B cell (primary cell): Measurements from ENCODE around the gene ZNF691.

Experiments used
- CTCF ChIP-seq: fragments of 200-600 bp; IDR thresholded peaks from one replicate; pipeline ENCODE4 v1.8.0; 2022; ENCODE audit warnings: antibody characterized with exemption, mild to moderate bottlenecking
- EZH2 ChIP-seq: IDR thresholded peaks from 2 replicates; pipeline ENCODE4 v1.6.1; 2012; ENCODE audit warnings: borderline replicate concordance, low read depth, mild to moderate bottlenecking, moderate library complexity, low read length; ENCODE audit not compliant: insufficient read depth, poor library complexity, severe bottlenecking

GRCh38 chr1:42887366-42887765 lies 41.0 kb downstream of the ZNF691 start:
- TF ChIP-seq CTCF (no peak), EZH2 (no peak)
